SK-N-MC (cell line): Measurements from ENCODE around the gene ELAVL1.

ENCODE experiments used
- EZH2 ChIP-seq: fragments of 200-600 bp; sonication (generic); IDR thresholded peaks from one replicate; pipeline ENCODE4 v1.6.1; 2017; ENCODE audit warnings: antibody characterized with exemption
- FOXP2 ChIP-seq: optimal IDR thresholded peaks from 2 replicates; pipeline ENCODE3; 2011; ENCODE audit warnings: mild to moderate bottlenecking, moderate library complexity; ENCODE audit not compliant: insufficient read depth; ENCODE audit errors: extremely low read length, control extremely low read depth
- POLR2AphosphoS5 ChIP-seq: IDR thresholded peaks from 2 replicates; pipeline ENCODE4 v1.6.1; 2012; ENCODE audit warnings: mild to moderate bottlenecking, low read depth, low read length, borderline replicate concordance

GRCh38 chr19:7979011-7979410 is 26.4 kb downstream of the ELAVL1 start:
- no peak for TF ChIP-seq EZH2
- no peak for TF ChIP-seq POLR2AphosphoS5
- no peak for TF ChIP-seq FOXP2
